BJ (cell line): ENCODE results near the gene ZNF485. TPM values are rescaled to one million over a fixed set of nuclear protein-coding genes. Genes with fewer than 3 reads are reported as not detected.

Experiments used
- CTCF ChIA-PET: fragments of 350-600 bp; formaldehyde crosslinking; extraction: SDS; loops from one replicate; lab custom pipeline; 2021; ENCODE audit warnings: antibody characterized with exemption, inconsistent platforms; lab: Yijun Ruan, JAX
- POLR2A ChIA-PET: fragments of 300-600 bp; sonication (Branson Sonifier 250); formaldehyde crosslinking; extraction: SDS; loops from one replicate; lab custom pipeline; 2021; ENCODE audit warnings: antibody characterized with exemption; lab: Charles Lee
- DNase-seq: peaks from one replicate; pipeline ENCODE4 v3.0.0-alpha.2; 2011; ENCODE audit warnings: low read depth
- H3K27me3 ChIP-seq: 2 replicates; pipeline ENCODE4 v1.6.0; 2011; ENCODE audit warnings: low read length; ENCODE audit not compliant: control insufficient read depth, insufficient read depth
- H3K36me3 ChIP-seq: 2 replicates; pipeline ENCODE4 v1.5.1; 2011; ENCODE audit warnings: low read length; ENCODE audit not compliant: control insufficient read depth, insufficient read depth
- H3K4me3 ChIP-seq: 2 replicates; pipeline ENCODE4 v1.5.1; 2011; ENCODE audit warnings: low read depth, mild to moderate bottlenecking, control low read depth, low read length
- polyA minus RNA-seq: library from RNA; depleted of rRNA, polyadenylated mRNA; stranded (reverse); fragments of >200 nt; gene quantifications from 2 replicates; pipeline ENCODE4 v1.2.3, GENCODE V29; 2011; rRNA and poly(A)+ RNA removed
- polyA plus RNA-seq: library from polyadenylated mRNA; depleted of rRNA; stranded (reverse); fragments of >200 nt; gene quantifications from 2 replicates; pipeline ENCODE4 v1.2.3, GENCODE V29; 2011; rRNA removed
- TF ChIP-seq, protein P1 (sequence below): IDR thresholded peaks from 2 replicates; pipeline ENCODE4 v1.5.1; 2011; ENCODE audit warnings: low read depth, mild to moderate bottlenecking, control low read depth, inconsistent platforms, low read length, moderate library complexity; ENCODE audit not compliant: insufficient read depth

The ZNF485 gene
- polyA plus RNA-seq = 0.98 and 1.3 TPM in 2 replicates
- polyA minus RNA-seq = 1.2 and 1.7 TPM in 2 replicates

DNA sequence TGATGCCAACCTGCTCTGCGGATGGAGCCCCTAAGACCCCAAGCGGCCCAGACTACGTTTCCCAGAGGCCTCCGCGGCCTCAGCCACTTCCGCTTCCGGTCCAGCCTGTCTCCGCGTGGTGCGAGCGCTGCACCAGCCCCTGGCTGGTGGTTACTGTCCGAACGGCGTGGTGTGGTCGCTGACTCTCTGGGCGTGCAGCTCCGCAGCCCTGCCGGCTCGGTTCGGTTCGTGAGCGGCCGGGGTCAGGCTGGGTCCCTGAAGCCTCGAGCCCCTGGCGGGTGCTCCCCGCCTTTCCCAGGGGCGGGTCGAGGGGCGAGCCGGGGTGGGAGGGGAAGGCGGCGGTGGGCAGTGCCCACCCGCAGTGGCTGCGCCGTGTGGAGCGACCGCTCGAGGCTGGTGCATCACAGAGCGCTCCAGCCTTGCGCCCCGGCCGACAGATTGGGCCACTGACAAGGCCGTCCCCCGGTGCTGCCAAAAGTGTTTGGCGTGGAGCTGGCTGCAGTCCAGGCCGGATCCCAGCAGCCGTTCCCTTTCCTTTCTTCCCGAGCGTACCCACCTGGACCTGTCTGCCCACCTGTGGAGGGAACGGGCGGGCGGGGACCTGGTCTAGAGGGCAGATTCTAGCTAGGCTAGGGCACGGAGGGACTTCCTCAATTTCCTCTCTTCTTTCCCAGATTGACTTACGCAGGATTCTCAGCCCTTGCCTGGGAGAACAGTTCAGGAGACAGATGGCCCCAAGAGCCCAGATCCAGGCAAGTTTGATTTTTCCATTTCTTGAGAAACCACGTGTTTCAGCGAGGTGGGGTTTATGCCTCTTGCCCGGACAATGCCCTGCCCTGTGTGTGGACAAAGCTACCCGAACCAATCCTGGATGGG lies at the start of gene ZNF485:
Gene ZNF485, plus strand, starts transcription at position 116 of the 876 bp plus-strand sequence. Its CDS starts 613 bp downstream, at position 729.
- POLR2A ChIA-PET = interaction anchor here (0.6 kb wide), 1 partner anchor 1456 kb away, joined by 3 read pairs; no protein-coding TSS in a partner anchor
- CTCF ChIA-PET = interaction anchor here (0.7 kb wide), 1 partner anchor 12 kb away, joined by 3 read pairs; no protein-coding TSS in a partner anchor
- H3K4me3 ChIP-seq = peak within 1 kb of the TSS; percentile 93

DNA sequence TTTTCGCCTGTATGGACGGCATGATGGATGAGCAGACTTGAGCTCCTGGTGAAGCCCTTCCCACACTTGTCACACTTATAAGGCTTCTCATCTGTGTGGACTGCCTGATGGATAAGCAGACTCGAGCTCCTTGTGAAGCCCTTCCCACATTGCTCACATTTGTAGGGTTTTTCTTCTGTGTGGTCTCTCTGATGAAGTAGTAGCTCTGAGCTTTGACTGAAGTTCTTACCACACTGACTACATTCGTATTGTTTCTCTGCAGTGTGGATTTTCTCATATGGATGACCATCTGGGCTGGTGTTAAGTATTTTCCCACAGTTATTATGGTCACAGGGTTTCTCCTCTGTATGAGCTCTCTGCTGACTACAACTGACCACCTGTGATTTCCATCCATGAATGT lies 49.0 kb upstream of the ZNF485 start:
- DNase-seq = no peak
- peaks cover 4% of the 10 kb centered on the region; the same call in 1 of the 2 replicates for H3K36me3 ChIP-seq
- CTCF ChIA-PET = no interaction called here
- TF ChIP-seq, protein P1, sequence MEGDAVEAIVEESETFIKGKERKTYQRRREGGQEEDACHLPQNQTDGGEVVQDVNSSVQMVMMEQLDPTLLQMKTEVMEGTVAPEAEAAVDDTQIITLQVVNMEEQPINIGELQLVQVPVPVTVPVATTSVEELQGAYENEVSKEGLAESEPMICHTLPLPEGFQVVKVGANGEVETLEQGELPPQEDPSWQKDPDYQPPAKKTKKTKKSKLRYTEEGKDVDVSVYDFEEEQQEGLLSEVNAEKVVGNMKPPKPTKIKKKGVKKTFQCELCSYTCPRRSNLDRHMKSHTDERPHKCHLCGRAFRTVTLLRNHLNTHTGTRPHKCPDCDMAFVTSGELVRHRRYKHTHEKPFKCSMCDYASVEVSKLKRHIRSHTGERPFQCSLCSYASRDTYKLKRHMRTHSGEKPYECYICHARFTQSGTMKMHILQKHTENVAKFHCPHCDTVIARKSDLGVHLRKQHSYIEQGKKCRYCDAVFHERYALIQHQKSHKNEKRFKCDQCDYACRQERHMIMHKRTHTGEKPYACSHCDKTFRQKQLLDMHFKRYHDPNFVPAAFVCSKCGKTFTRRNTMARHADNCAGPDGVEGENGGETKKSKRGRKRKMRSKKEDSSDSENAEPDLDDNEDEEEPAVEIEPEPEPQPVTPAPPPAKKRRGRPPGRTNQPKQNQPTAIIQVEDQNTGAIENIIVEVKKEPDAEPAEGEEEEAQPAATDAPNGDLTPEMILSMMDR = no peak
- no peaks in the 10 kb centered on the region for H3K27me3 ChIP-seq
- POLR2A ChIA-PET = no interaction called here
- H3K4me3 ChIP-seq = no peak overlapping the region

More for the DNA sequence above, at the start of gene ZNF485:
- no peak for DNase-seq
- TF ChIP-seq, protein P1 = no peak
- H3K36me3 ChIP-seq = no peaks in the 10 kb centered on the region
- peaks cover 2% of the 10 kb centered on the region; the same call in 1 of the 2 replicates for H3K27me3 ChIP-seq

DNA sequence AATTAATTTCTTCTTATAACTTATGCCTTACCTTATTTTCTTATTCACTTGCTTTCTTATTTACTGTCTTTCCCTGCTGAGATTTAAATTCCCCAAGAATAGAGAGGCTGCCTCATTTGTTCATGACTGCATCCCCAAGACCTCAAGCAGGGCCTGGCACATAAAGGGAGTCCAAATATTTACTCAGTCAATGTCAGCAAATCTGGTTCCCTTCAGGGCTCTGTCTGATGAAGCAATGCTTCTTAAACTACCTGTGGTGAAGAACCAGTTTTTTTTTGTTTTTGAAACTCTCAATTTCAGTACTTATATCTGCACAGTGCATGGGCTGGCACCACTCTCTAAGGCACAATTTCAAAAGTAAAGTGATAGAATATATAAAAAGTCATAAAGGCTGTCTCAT lies 36.6 kb upstream of the ZNF485 start:
- no peak for DNase-seq
- CTCF ChIA-PET = no interaction called here
- POLR2A ChIA-PET = no interaction called here
- peaks cover 3% of the 10 kb centered on the region; the same call in 1 of the 2 replicates for H3K36me3 ChIP-seq
- H3K27me3 ChIP-seq = no peaks in the 10 kb centered on the region
- TF ChIP-seq, protein P1 = no peak
- no peak overlapping the region for H3K4me3 ChIP-seq

DNA sequence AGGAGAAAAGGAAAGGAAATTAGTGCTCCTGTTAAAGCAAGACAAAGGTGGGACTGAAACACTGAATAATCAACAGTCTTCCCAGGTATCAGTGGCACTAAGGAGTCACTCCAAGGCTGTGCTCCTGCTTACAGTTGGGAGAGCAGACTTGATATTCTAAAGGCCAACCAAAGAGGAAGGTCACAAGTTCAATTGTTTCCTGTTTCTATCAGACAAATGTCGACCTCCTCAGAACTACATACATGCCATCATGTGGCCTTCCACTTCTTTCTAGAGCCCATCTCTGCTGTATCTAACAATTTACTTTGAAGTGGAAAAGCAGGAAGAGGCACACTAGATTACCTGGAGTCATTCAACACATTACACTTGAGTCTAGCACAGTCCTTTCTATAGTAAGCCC lies 35.3 kb upstream of the ZNF485 start:
- peaks cover 3% of the 10 kb centered on the region; the same call in 1 of the 2 replicates for H3K36me3 ChIP-seq
- ChIA-PET POLR2A (no interaction called here), CTCF (interaction anchor here (1.8 kb wide), 1 partner anchor 8 kb away, joined by 5 read pairs; no protein-coding TSS in a partner anchor)
- TF ChIP-seq, protein P1 = no peak
- DNase-seq = no peak
- H3K4me3 ChIP-seq = no peak overlapping the region
- H3K27me3 ChIP-seq = no peaks in the 10 kb centered on the region
